ENCODE results near the gene C4BPA. TPM values are rescaled to one million over a fixed set of nuclear protein-coding genes. Genes with fewer than 3 reads are reported as not detected.

The C4BPA gene
- total and polyA plus RNA-seq, 10 of the 15 experiments (the other 5 are each of a cell fraction or from before 2014, with no cell fraction given): 0.31 TPM; not detected in 9

- no peak for ATAC-seq
- H3K9ac ChIP-seq (ENCODE audit: control insufficient read depth, insufficient read depth, low read length): no peak overlapping the region
- SMC1A ChIA-PET (ENCODE audit: uncharacterized antibody, unreplicated experiment): no interaction called here
- H3K36me3 ChIP-seq (ENCODE audit: control insufficient read depth in 2 of 2, insufficient read depth in 2 of 2, low read length in 1 of 2): no peaks in the 10 kb centered on the region
- no peak overlapping the region for H3K4me3 ChIP-seq
- TF ChIP-seq IKZF1 (conservative IDR thresholded peaks at IDR 0.05) (no peak), NFYB (IDR thresholded peaks at IDR 0.05; ENCODE audit: insufficient read depth, low read depth, low read length) (no peak), SUZ12 (IDR thresholded peaks at IDR 0.05; ENCODE audit: unreplicated experiment) (no peak), NBN (IDR thresholded peaks at IDR 0.05) (no peak), HCFC1 (IDR thresholded peaks at IDR 0.05; ENCODE audit: low read length) (no peak), E2F8 (IDR thresholded peaks at IDR 0.05; ENCODE audit: low read depth, partially characterized antibody) (no peak), SPI1 (IDR thresholded peaks at IDR 0.05; ENCODE audit: borderline replicate concordance, insufficient read depth, low read depth, low read length) (no peak), BCL3 (IDR thresholded peaks at IDR 0.05; ENCODE audit: borderline replicate concordance, insufficient read depth, low read depth, low read length, poor library complexity, severe bottlenecking) (no peak), CEBPB (IDR thresholded peaks at IDR 0.05; ENCODE audit: borderline replicate concordance in 1 of 2, low read depth in 2 of 2, low read length in 2 of 2) (no peak), MAX (IDR thresholded peaks at IDR 0.05; ENCODE audit: low read depth, low read length) (no peak), NFYA (IDR thresholded peaks at IDR 0.05; ENCODE audit: borderline replicate concordance, low read depth, low read length) (no peak), WRNIP1 (IDR thresholded peaks at IDR 0.05; ENCODE audit: borderline replicate concordance, low read depth, low read length) (no peak)
- H3K9me3 ChIP-seq (replicated peaks; ENCODE audit: control insufficient read depth, insufficient read depth, low read length): peaks cover 1% of the 10 kb centered on the region; the same call in 1 of the 3 replicates
- intact Hi-C loops (cut with micrococcal nuclease; ENCODE audit: unreplicated experiment): no loop called here
- POLR2A ChIA-PET: no interaction called here
- WGBS (ENCODE audit: insufficient coverage, insufficient replicate concordance, low lambda C conversion rate, missing lambda C conversion rate): 28% methylated on average over 5 of the region's 5 CpGs
- H3K27ac ChIP-seq (ENCODE audit: control insufficient read depth, insufficient read depth): no peak overlapping the region
- in situ Hi-C loops (cut with MboI): no loop called here
- H4K20me1 ChIP-seq (ENCODE audit: control insufficient read depth, insufficient read depth): no peaks in the 10 kb centered on the region
- DNase-seq (ENCODE audit: low read depth, low spot score): no peak
- BruUV-seq (replicated peaks): no TSS peak
- CTCF ChIA-PET: no interaction called here
- RAD21 ChIA-PET (ENCODE audit: unreplicated experiment): no interaction called here
- FAIRE-seq: no peak
- no peak overlapping the region for H2AFZ ChIP-seq (ENCODE audit: control insufficient read depth, low read depth, low read length)
- no peaks in the 10 kb centered on the region for H3K4me1 ChIP-seq (ENCODE audit: control insufficient read depth, insufficient read depth, low read length)
- H3K4me2 ChIP-seq (ENCODE audit: control insufficient read depth, insufficient read depth): no peak overlapping the region
- no peaks in the 10 kb centered on the region for H3K79me2 ChIP-seq (ENCODE audit: control insufficient read depth, insufficient read depth, low read length)
- H3K27me3 ChIP-seq (replicated peaks in 1 of 2; ENCODE audit: control insufficient read depth in 2 of 2, insufficient read depth in 2 of 2, low read length in 1 of 2): no peaks in the 10 kb centered on the region; a peak in 1 of 4 replicates
These were observed 52.8 kb downstream of the C4BPA start for GRCh38 chr1:207156826-207157225.
